Measurements from ENCODE around the gene OR2J2. TPM values are rescaled to one million over a fixed set of nuclear protein-coding genes. Genes with fewer than 3 reads are reported as not detected.
"Not testable (repeated sequence)": the region's sequence is repeated elsewhere in the genome, so short reads cannot be mapped to it uniquely, and the experiment has no call there.

The OR2J2 gene
- polyA plus RNA-seq, 3 donors: not detected

- no peak for DNase-seq (ENCODE audit: extremely low read depth in 1 of 11, low read depth in 9 of 11, low spot score in 4 of 11)
Measured at GRCh38 chr6:29216528-29216927, 45.8 kb downstream of the OR2J2 start.

GRCh38 chr6:29217242-29217641, 46.5 kb downstream of the OR2J2 start:
- not testable (repeated sequence) for DNase-seq (ENCODE audit: extremely low read depth in 1 of 11, low read depth in 9 of 11, low spot score in 4 of 11)

GRCh38 chr6:29218056-29218455, 47.3 kb downstream of the OR2J2 start:
- not testable (repeated sequence) for DNase-seq (ENCODE audit: extremely low read depth in 1 of 11, low read depth in 9 of 11, low spot score in 4 of 11)

Other genes with a start within 250 kb of the OR2J2 start
- gene TRIM27, start 246.9 kb upstream of the OR2J2 start, polyA plus RNA-seq (ENCODE audit: insufficient read length in 3 of 3): 10 to 100 TPM; 73.7 to 91.1 (median 77.0) TPM
- 1 to 10 TPM; 5.4 to 7.0 (median 6.7) TPM for gene ZNF311, start 165.6 kb upstream of the OR2J2 start, polyA plus RNA-seq (ENCODE audit: insufficient read length in 3 of 3)
- not detected for gene OR2W1, start 125.7 kb upstream of the OR2J2 start, polyA plus RNA-seq (ENCODE audit: insufficient read length in 3 of 3)
- gene OR2B3, start 83.6 kb upstream of the OR2J2 start, polyA plus RNA-seq (ENCODE audit: insufficient read length in 3 of 3): not detected
- not detected for gene OR2J1, start 71.4 kb upstream of the OR2J2 start, polyA plus RNA-seq (ENCODE audit: insufficient read length in 3 of 3)
- gene OR2J3, start 62.8 kb upstream of the OR2J2 start, polyA plus RNA-seq (ENCODE audit: insufficient read length in 3 of 3): not detected
- under 1 TPM; 0.06 to 0.12 (median 0.11) TPM for gene OR14J1, start 130.8 kb downstream of the OR2J2 start, polyA plus RNA-seq (ENCODE audit: insufficient read length in 3 of 3)
- not detected for gene OR5V1, start 198.0 kb downstream of the OR2J2 start, polyA plus RNA-seq (ENCODE audit: insufficient read length in 3 of 3)
- not detected for gene OR12D3, start 204.4 kb downstream of the OR2J2 start, polyA plus RNA-seq (ENCODE audit: insufficient read length in 3 of 3)
- gene OR12D2, start 224.7 kb downstream of the OR2J2 start, polyA plus RNA-seq (ENCODE audit: insufficient read length in 3 of 3): not detected
- gene OR12D1, start 244.0 kb downstream of the OR2J2 start, polyA plus RNA-seq (ENCODE audit: insufficient read length in 3 of 3): not detected

Measured in renal cortex interstitium (tissue), 11 donors.